BLaER1 (cell line): ENCODE measurements around the gene FAM107B.

ENCODE experiments used
- H3K27ac ChIP-seq: shearing (Covaris generic); formaldehyde crosslinking; 2 replicates; pipeline ENCODE4 v1.8.1; 2022
- H3K27me3 ChIP-seq: shearing (Covaris generic); formaldehyde crosslinking; 2 replicates; pipeline ENCODE4 v1.8.1; 2022
- H3K36me3 ChIP-seq: shearing (Covaris generic); formaldehyde crosslinking; 2 replicates; pipeline ENCODE4 v1.8.1; 2022
- H3K4me1 ChIP-seq: shearing (Covaris generic); formaldehyde crosslinking; 2 replicates; pipeline ENCODE4 v1.8.1; 2022
- H3K4me2 ChIP-seq: shearing (Covaris generic); formaldehyde crosslinking; 2 replicates; pipeline ENCODE4 v1.8.1; 2022
- H3K4me3 ChIP-seq: shearing (Covaris generic); formaldehyde crosslinking; 2 replicates; pipeline ENCODE4 v1.8.1; 2022
- H3K9ac ChIP-seq: shearing (Covaris generic); formaldehyde crosslinking; 2 replicates; pipeline ENCODE4 v1.8.1; 2022
- H3K9me3 ChIP-seq: shearing (Covaris generic); formaldehyde crosslinking; 2 replicates; pipeline ENCODE4 v1.8.1; 2022
- H4K20me1 ChIP-seq: shearing (Covaris generic); formaldehyde crosslinking; 2 replicates; pipeline ENCODE4 v1.8.1; 2022
- Cebpa-rat ChIP-seq: shearing (Covaris generic); IDR thresholded peaks from 2 replicates; pipeline ENCODE4 v1.8.1; 2022

FAM107B gene

GRCh38 chr10:14560791-14561765 is 213.6 kb downstream of the FAM107B start:
- Histone ChIP-seq H3K4me1 (peaks cover 100% of the 10 kb centered on the region), H3K36me3 (peaks cover 31% of the 10 kb centered on the region), H4K20me1 (peaks cover 100% of the 10 kb centered on the region), H3K4me3 (no peak overlapping the region), H3K9ac (no peak overlapping the region), H3K27ac (peak overlapping the region; percentile 39), H3K9me3 (0 out of 2 replicates have a peak, but pooled peaks cover under 1% of the 10 kb centered on the region), H3K4me2 (peak overlapping the region; percentile 90), H3K27me3 (no peaks in the 10 kb centered on the region)
- no peak for TF ChIP-seq Cebpa-rat

- H4K20me1 ChIP-seq = peaks cover 100% of the 10 kb centered on the region
- H3K9ac ChIP-seq = no peak overlapping the region
- no peak overlapping the region for H3K4me3 ChIP-seq
- H3K9me3 ChIP-seq = no peaks in the 10 kb centered on the region
- H3K4me2 ChIP-seq = peak overlapping the region; percentile 90
- 0 out of 2 replicates have a peak, but pooled peaks have one; percentile 47 for TF ChIP-seq Cebpa-rat
- H3K27me3 ChIP-seq = no peaks in the 10 kb centered on the region
- peaks cover 23% of the 10 kb centered on the region for H3K36me3 ChIP-seq
- peak overlapping the region; percentile 39; the same call in 1 of the 2 replicates for H3K27ac ChIP-seq
- peaks cover 100% of the 10 kb centered on the region for H3K4me1 ChIP-seq
Measured at GRCh38 chr10:14560274-14560673, 214.4 kb downstream of the FAM107B start.

DNA sequence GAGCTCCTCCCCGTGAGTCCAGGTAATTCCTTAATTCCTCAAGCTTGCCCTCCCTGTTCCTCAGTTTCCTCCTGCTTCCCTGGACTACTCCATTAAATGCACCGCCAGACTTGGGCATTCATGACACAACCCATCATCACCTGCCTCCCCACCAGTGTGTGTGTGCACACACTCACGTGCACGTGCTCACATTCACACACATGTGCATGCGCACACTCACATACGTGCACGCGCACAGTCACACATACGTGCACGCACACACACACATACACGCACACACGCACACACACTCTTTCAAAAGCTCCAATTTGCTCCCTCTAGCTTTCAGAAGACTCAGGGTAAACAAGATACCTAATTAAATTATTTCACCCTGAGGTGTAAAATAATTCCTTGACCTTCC is 216.7 kb downstream of the FAM107B start:
- H4K20me1 ChIP-seq = peaks cover 100% of the 10 kb centered on the region
- peaks cover 99% of the 10 kb centered on the region for H3K4me1 ChIP-seq
- H3K9me3 ChIP-seq = no peaks in the 10 kb centered on the region
- H3K27ac ChIP-seq = peak overlapping the region; percentile 57; the same call in 1 of the 2 replicates
- H3K9ac ChIP-seq = peak overlapping the region; percentile 16; the same call in 1 of the 2 replicates
- no peaks in the 10 kb centered on the region for H3K27me3 ChIP-seq
- no peak overlapping the region for H3K4me3 ChIP-seq
- TF ChIP-seq Cebpa-rat = no peak
- peak overlapping the region; percentile 90 for H3K4me2 ChIP-seq
- H3K36me3 ChIP-seq = peaks cover 29% of the 10 kb centered on the region

DNA sequence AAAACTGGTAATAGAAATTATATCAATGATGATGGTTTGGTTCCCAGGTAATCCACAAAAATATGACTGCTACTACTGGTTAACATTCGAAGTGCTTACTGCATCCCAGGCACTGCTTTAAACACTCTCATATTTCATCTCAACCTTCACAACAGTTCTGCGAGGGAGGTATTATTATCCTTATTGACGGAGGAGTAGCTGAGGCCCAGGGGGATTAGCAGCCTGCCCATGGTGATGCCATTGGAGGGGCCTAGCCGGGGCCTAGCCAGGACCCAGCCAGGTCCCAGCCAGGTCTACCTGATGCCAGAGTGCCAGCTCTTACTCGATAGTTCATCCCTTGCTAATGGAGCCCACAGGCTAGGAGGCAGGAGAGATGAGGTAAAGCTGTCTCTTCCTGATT is 217.1 kb downstream of the FAM107B start:
- Histone ChIP-seq H3K4me3 (no peak overlapping the region), H3K4me1 (peaks cover 95% of the 10 kb centered on the region), H3K4me2 (peak overlapping the region; percentile 90), H3K27ac (peak overlapping the region; percentile 57; the same call in 1 of the 2 replicates), H3K9ac (peak overlapping the region; percentile 16; the same call in 1 of the 2 replicates), H3K9me3 (no peaks in the 10 kb centered on the region), H4K20me1 (peaks cover 100% of the 10 kb centered on the region), H3K36me3 (peaks cover 32% of the 10 kb centered on the region), H3K27me3 (no peaks in the 10 kb centered on the region)
- TF ChIP-seq Cebpa-rat = no peak

GRCh38 chr10:14556285-14556956 is 218.3 kb downstream of the FAM107B start:
- peak overlapping the region; percentile 90 for H3K4me2 ChIP-seq
- peaks cover 83% of the 10 kb centered on the region for H3K4me1 ChIP-seq
- H3K27me3 ChIP-seq = no peaks in the 10 kb centered on the region
- peak overlapping the region; percentile 70 for H3K27ac ChIP-seq
- peaks cover 100% of the 10 kb centered on the region for H4K20me1 ChIP-seq
- H3K9ac ChIP-seq = peak overlapping the region; percentile 66
- TF ChIP-seq Cebpa-rat = no peak
- H3K36me3 ChIP-seq = peaks cover 43% of the 10 kb centered on the region
- no peak overlapping the region for H3K4me3 ChIP-seq
- no peaks in the 10 kb centered on the region for H3K9me3 ChIP-seq

GRCh38 chr10:14555807-14556206 is 218.9 kb downstream of the FAM107B start:
- no peak for TF ChIP-seq Cebpa-rat
- Histone ChIP-seq H3K4me2 (peak overlapping the region; percentile 90), H3K4me1 (peaks cover 77% of the 10 kb centered on the region), H3K9me3 (no peaks in the 10 kb centered on the region), H3K27ac (peak overlapping the region; percentile 70), H4K20me1 (peaks cover 100% of the 10 kb centered on the region), H3K9ac (peak overlapping the region; percentile 66; the same call in 1 of the 2 replicates), H3K27me3 (no peaks in the 10 kb centered on the region), H3K4me3 (no peak overlapping the region), H3K36me3 (peaks cover 44% of the 10 kb centered on the region)

DNA sequence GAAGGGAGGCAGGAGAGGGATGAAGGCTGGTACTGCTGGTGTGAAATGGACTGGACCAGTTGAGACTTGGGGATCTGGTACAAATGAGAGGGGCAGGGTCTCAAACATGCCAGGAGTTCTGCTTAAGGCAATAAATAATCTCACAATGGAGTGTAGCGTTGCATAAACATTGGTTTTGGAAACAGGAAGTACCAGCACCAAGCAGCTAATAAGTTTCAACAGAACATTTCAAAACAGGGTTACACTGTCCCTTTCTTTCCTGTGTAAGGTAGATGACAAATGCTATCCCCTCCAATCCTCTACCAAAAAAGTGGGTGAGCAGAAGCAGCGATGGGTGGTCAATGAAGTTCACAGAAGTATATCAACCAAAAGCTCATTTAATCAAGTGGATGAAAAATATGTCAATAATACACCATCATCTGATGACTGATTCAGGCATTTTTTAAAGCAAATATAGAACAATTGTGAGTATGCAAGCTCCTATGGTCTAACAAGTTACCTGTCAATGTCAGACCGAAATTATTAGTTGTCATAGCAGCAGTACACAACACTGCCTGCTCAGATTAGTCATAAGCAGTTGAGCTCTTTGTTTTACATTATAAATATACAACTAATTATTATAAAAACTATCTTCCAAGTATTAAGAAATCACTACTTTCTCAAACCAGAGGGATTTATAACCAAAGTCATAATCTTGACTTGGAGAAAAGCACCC is 220.0 kb downstream of the FAM107B start:
- Histone ChIP-seq H3K4me2 (peak overlapping the region; percentile 67), H4K20me1 (peaks cover 100% of the 10 kb centered on the region), H3K9ac (no peak overlapping the region; the same call in 1 of the 2 replicates), H3K9me3 (no peaks in the 10 kb centered on the region), H3K4me1 (peaks cover 76% of the 10 kb centered on the region), H3K27me3 (no peaks in the 10 kb centered on the region), H3K4me3 (no peak overlapping the region), H3K36me3 (peaks cover 44% of the 10 kb centered on the region), H3K27ac (peak overlapping the region; percentile 37)
- TF ChIP-seq Cebpa-rat = no peak

- Histone ChIP-seq H3K9ac (no peak overlapping the region; the same call in 1 of the 2 replicates), H3K9me3 (no peaks in the 10 kb centered on the region), H3K27me3 (no peaks in the 10 kb centered on the region), H3K36me3 (peaks cover 49% of the 10 kb centered on the region), H4K20me1 (peaks cover 100% of the 10 kb centered on the region), H3K4me1 (peaks cover 76% of the 10 kb centered on the region), H3K4me2 (peak overlapping the region; percentile 67), H3K4me3 (no peak overlapping the region), H3K27ac (peak overlapping the region; percentile 37)
- no peak for TF ChIP-seq Cebpa-rat
Measured at GRCh38 chr10:14554091-14554490, 220.6 kb downstream of the FAM107B start.

DNA sequence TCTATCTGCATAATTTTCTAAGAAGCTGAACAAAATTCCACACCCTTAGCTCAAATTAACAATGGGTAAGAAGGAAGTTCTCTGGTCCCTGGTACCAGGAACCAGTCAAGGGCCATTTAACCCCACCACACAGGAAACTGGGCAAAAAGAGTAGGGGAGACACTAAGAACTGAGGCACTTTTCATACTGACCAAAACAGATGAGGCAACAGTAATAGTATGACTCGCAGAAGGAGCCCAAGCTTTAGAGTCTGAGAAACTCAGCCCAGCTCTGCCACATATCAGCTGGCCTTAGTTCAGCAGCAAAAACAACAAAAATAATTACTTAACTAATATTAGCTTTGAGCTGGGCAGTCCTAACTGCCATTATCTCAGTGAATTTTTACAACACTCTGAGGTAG is 221.2 kb downstream of the FAM107B start:
- Histone ChIP-seq H3K9me3 (no peaks in the 10 kb centered on the region), H3K27ac (peak overlapping the region; percentile 37; the same call in 1 of the 2 replicates), H3K4me2 (peak overlapping the region; percentile 67), H3K4me3 (no peak overlapping the region), H3K27me3 (no peaks in the 10 kb centered on the region), H3K9ac (peak overlapping the region; percentile 27; the same call in 1 of the 2 replicates), H3K36me3 (peaks cover 55% of the 10 kb centered on the region), H3K4me1 (peaks cover 76% of the 10 kb centered on the region), H4K20me1 (peaks cover 100% of the 10 kb centered on the region)
- TF ChIP-seq Cebpa-rat = no peak
